GM12873 (cell line): ENCODE data around the gene COPS2.

Experiments used
- TF ChIP-seq, protein P1 (sequence below): IDR thresholded peaks from 2 replicates; pipeline ENCODE4 v1.5.1; 2012; ENCODE audit warnings: low read depth, mild to moderate bottlenecking, moderate library complexity, low read length, control low read depth; ENCODE audit not compliant: insufficient read depth; ENCODE audit errors: missing control alignments

Gene COPS2

DNA sequence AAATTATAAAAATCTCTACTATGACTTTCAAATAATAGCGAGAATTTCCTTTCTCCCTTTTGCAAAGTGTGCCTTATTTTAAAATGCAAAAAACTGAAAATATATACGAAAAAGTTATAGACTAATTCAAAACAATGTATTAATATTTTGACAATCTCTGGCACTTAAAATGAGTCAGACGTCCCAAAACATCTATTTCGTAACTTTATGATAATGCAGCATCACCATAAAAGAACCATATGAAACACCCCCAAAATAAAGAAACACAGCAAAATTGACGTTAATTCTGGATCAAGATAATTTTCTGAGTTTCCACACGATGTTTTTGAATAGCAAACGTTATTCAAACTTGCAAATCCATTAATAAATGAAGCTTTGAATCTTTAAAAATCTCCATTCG, 1.0 kb downstream of the COPS2 start:
- TF ChIP-seq, protein P1, sequence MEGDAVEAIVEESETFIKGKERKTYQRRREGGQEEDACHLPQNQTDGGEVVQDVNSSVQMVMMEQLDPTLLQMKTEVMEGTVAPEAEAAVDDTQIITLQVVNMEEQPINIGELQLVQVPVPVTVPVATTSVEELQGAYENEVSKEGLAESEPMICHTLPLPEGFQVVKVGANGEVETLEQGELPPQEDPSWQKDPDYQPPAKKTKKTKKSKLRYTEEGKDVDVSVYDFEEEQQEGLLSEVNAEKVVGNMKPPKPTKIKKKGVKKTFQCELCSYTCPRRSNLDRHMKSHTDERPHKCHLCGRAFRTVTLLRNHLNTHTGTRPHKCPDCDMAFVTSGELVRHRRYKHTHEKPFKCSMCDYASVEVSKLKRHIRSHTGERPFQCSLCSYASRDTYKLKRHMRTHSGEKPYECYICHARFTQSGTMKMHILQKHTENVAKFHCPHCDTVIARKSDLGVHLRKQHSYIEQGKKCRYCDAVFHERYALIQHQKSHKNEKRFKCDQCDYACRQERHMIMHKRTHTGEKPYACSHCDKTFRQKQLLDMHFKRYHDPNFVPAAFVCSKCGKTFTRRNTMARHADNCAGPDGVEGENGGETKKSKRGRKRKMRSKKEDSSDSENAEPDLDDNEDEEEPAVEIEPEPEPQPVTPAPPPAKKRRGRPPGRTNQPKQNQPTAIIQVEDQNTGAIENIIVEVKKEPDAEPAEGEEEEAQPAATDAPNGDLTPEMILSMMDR, result no peak

DNA sequence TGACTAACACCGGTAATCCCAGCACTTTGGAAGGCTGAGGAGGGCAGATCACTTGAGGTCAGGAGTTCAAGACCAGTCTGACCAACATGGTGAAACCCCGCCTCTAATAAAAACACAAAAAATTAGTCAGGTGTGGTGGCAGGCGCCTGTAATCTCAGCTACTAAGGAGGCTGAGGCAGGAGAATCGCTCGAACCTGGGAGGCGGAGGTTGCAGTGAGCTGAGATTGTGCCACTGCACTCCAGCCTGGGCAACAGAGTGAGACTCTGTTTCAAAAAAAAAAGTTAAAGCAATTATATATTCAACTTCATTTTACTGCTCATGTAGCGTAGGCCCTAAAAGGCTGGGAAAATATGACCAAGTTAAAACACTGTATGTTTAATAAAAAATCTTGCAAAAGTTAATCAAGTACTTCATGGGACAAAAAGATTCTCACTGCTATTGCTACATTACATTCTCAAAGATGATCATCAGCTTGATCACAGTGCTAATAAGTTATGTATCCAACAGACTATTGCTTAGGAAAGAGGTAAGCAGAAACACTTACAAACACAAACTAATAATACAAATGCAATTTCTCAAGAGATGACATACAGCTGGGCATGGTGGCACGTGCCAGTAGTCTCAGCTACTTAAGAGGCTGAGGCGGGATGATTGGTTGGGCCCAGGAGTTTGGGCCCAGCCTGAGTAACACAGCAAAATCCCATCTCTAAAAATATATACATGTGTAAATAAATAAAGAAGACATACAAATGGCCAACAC, 2.7 kb downstream of the COPS2 start:
- TF ChIP-seq, protein P1, result no peak

DNA sequence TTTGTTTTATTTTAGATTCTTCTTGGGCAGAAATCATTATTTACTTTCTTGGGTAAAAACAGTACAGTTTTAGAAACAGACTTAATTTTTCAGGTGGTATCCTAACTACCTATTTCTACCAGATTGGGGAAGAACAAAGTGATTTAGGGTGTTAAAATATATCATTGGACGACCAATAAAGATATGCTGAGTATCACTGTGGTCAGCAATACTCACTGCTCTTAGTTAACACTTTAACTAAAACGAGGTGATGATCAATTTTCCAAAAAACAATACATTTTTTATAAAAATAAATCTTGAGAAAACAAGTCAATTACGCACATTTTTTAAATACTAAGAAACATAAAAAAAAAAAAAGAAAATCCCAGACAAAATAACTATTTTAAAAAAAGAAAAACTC, 3.6 kb downstream of the COPS2 start:
- TF ChIP-seq, protein P1, result no peak

DNA sequence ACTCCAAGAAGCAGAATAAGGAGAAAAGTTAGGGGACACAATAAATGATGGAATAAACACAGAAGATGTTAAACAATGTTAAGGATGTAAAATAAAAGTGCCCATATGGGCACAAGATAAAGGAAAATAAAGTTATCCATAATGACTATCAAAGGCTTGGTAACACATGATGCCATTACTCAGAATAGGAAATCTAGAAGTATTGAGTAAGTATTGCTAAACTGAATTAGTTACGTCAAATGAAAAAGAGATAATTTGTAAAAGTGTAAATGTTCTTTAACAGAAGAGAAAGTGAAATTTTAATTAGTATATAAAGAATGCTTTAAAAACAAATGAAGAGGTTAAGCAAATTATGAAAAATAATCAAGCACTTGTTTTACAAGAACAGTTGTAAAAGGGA, 6.7 kb downstream of the COPS2 start:
- TF ChIP-seq, protein P1, result no peak

DNA sequence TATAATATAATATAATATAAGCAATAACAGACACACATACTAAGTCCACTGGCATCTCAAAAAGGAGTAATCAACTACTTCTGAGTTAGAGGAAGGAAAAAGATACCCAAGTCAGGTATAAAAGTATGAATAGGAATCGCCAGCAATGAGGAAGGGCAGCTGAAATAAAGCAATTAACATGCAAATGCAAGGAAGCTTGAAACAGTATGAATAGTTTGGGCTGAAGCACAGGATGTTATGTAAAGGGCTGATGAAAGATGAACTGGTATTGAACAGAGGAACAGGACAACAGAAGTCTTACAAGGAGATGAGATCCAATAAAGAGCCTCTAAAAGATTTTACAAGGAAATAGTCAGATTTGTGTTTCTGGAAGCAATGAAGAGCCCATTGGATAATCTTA, 7.1 kb downstream of the COPS2 start:
- TF ChIP-seq, protein P1, result no peak

DNA sequence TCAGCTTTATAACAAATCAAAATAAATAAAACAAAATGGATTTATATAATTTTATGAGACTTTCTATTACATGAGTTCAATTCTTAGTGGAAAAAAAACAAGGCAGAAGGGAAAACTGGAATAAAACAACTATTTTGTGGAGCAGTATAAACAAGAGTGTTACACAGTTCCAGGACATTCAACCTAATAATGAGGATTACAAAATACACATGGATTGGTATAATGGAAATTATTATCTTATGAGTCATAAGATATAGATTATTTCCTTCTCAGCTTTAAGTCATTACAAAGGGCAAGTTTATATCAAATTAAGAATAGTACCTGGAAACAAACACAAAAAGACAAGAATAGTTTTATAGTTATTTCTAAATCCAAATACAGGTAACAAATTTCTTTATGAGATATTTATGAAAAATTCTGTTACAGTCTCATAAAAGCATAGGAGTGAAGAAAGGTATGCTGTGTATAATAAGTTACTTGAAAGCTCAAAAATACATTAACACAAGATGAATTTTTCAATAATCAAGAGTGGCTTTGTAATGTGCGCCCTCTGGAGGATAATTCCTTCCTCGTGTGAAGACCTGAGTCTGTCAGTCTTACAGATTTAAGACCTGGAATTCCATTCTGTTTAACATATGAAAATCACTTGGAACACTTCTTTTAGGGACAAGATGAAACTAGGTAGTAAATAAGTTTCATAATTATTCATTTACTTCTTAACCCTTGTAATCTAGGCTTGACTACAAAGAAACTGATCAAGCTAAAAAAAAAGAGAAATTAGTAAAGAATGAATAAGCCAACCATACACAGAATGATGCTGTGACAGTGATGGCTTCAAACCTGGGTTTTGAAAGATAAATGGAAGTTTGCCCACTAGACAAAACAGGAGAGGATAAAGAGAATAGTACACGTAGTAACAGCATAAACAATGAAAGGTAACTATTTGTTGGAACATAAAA, 9.5 kb downstream of the COPS2 start:
- TF ChIP-seq, protein P1, result peak; percentile 67

DNA sequence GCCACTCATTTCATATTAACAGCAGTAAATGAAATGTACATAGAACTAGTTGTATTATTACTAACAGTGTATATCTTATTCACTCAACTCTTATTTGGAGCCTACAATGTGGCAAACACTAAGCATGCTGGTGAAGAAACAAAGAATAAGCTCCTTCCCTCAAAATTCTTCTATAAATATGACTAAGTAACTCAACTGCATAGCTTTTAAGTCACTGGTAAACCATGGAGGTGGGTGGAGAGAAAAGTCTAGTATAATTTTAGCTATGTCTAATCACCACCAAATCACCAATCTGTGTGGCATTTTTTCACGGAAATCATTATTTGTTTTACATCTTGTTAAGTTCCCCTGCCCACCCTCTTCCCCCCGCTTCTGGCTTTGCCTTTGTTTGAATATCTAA, 17.5 kb downstream of the COPS2 start:
- TF ChIP-seq, protein P1, result no peak
